Smooth muscle cell (in vitro differentiated cells): ENCODE results near the gene KIF1A. TPM values are rescaled to one million over a fixed set of nuclear protein-coding genes. Genes with fewer than 3 reads are reported as not detected.

ENCODE experiments used
- DNase-seq: peaks from one replicate; lab custom pipeline; 2025; ENCODE audit not compliant: unreplicated experiment; lab: John Stamatoyannopoulos, UW
- H2AFZ ChIP-seq: fragments of 200-600 bp; sonication (generic); 2 replicates; pipeline ENCODE4 v1.6.0; 2016; ENCODE audit warnings: antibody characterized with exemption, low read depth, mild to moderate bottlenecking
- H3F3A ChIP-seq: fragments of 200-600 bp; sonication (generic); 2 replicates; pipeline ENCODE4 v1.6.0; 2017; ENCODE audit warnings: antibody characterized with exemption, low read depth
- H3K27ac ChIP-seq: fragments of 200-600 bp; sonication (generic); 2 replicates; pipeline ENCODE4 v1.5.1; 2016; ENCODE audit warnings: low read depth, mild to moderate bottlenecking
- H3K27me3 ChIP-seq: fragments of 200-600 bp; sonication (generic); 2 replicates; pipeline ENCODE4 v1.6.1; 2016; ENCODE audit warnings: low read depth, mild to moderate bottlenecking
- H3K36me3 ChIP-seq: fragments of 200-600 bp; sonication (generic); 2 replicates; pipeline ENCODE4 v1.5.1; 2016; ENCODE audit warnings: low read depth
- H3K4me1 ChIP-seq: fragments of 200-600 bp; sonication (generic); 2 replicates; pipeline ENCODE4 v1.5.1; 2016; ENCODE audit warnings: low read depth
- H3K4me2 ChIP-seq: fragments of 200-600 bp; sonication (generic); 2 replicates; pipeline ENCODE4 v1.6.0; 2016; ENCODE audit warnings: mild to moderate bottlenecking
- H3K4me3 ChIP-seq: fragments of 200-600 bp; sonication (generic); 2 replicates; pipeline ENCODE4 v1.5.1; 2016; ENCODE audit warnings: mild to moderate bottlenecking
- H3K79me2 ChIP-seq: fragments of 200-600 bp; sonication (generic); 2 replicates; pipeline ENCODE4 v1.6.0; 2016; ENCODE audit warnings: low read depth, mild to moderate bottlenecking
- H3K9ac ChIP-seq: fragments of 200-600 bp; sonication (generic); 2 replicates; pipeline ENCODE4 v1.6.0; 2016; ENCODE audit warnings: low read depth
- H3K9me3 ChIP-seq: fragments of 200-600 bp; sonication (generic); replicated peaks from 2 replicates; pipeline ENCODE4 v1.5.1; 2016; ENCODE audit warnings: low read depth
- H4K20me1 ChIP-seq: fragments of 200-600 bp; sonication (generic); 2 replicates; pipeline ENCODE4 v1.6.0; 2016; ENCODE audit warnings: low read depth
- WGBS: methylation state at CpG from one replicate; pipeline ENCODE4 v1.1.7; 2016; ENCODE audit warnings: low lambda C conversion rate; 5-methylcytosine and 5-hydroxymethylcytosine counted together
- polyA plus RNA-seq: library from polyadenylated mRNA; unstranded; fragments of >200 nt; fragmentation: Nextera tagmentation; extraction: Ambion mirVana; gene quantifications from 2 replicates; pipeline ENCODE4 v1.2.1, GENCODE V29; 2016
- total RNA-seq: library from RNA; depleted of rRNA; stranded (reverse); fragments of >200 nt; gene quantifications from 2 replicates; pipeline ENCODE4 v1.2.3, GENCODE V29; 2014
- TF ChIP-seq, protein P1 (sequence below): fragments of 200-600 bp; sonication (generic); IDR thresholded peaks from 2 replicates; pipeline ENCODE4 v1.5.1; 2017; ENCODE audit warnings: borderline replicate concordance, mild to moderate bottlenecking, antibody characterized with exemption; ENCODE audit not compliant: insufficient read depth, poor library complexity, severe bottlenecking

Gene KIF1A
- total and polyA plus RNA-seq, 2 experiments from 2014 or later = 4.6 to 8.4 TPM

DNA sequence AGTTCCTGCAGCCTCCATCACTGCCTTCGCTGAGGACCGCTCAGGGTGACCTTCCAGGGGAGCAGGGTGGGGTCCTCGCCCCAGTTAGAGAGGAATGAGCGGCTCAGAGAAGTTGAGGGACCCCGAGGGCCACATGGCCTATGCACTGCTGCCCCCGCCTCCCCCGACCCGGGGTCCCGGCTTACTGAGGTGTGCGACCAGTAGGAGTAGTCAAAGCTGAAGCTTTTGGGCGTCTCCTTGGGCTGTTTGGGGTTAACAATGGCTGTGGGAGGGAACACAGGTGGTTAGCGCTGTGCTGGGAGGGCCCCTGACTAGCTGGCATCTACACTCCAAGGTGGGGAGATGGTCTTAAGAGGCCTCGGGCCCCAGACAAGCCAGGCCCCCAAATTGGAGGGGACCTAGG, 31.0 kb downstream of the KIF1A start:
- H4K20me1 ChIP-seq = no peaks in the 10 kb centered on the region
- H3K9ac ChIP-seq = no peak overlapping the region
- H3K4me3 ChIP-seq = no peak overlapping the region
- WGBS = 92% methylated on average over 13 of the region's 13 CpGs
- H3K79me2 ChIP-seq = no peaks in the 10 kb centered on the region
- DNase-seq = no peak
- no peak overlapping the region for H3K4me2 ChIP-seq
- TF ChIP-seq, protein P1, sequence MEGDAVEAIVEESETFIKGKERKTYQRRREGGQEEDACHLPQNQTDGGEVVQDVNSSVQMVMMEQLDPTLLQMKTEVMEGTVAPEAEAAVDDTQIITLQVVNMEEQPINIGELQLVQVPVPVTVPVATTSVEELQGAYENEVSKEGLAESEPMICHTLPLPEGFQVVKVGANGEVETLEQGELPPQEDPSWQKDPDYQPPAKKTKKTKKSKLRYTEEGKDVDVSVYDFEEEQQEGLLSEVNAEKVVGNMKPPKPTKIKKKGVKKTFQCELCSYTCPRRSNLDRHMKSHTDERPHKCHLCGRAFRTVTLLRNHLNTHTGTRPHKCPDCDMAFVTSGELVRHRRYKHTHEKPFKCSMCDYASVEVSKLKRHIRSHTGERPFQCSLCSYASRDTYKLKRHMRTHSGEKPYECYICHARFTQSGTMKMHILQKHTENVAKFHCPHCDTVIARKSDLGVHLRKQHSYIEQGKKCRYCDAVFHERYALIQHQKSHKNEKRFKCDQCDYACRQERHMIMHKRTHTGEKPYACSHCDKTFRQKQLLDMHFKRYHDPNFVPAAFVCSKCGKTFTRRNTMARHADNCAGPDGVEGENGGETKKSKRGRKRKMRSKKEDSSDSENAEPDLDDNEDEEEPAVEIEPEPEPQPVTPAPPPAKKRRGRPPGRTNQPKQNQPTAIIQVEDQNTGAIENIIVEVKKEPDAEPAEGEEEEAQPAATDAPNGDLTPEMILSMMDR = no peak
- H3K4me1 ChIP-seq = peaks cover 7% of the 10 kb centered on the region
- no peaks in the 10 kb centered on the region for H3K27me3 ChIP-seq
- no peaks in the 10 kb centered on the region for H3K36me3 ChIP-seq
- H3K27ac ChIP-seq = no peak overlapping the region
- H2AFZ ChIP-seq = no peak overlapping the region
- no peaks in the 10 kb centered on the region for H3F3A ChIP-seq
- no peaks in the 10 kb centered on the region for H3K9me3 ChIP-seq

DNA sequence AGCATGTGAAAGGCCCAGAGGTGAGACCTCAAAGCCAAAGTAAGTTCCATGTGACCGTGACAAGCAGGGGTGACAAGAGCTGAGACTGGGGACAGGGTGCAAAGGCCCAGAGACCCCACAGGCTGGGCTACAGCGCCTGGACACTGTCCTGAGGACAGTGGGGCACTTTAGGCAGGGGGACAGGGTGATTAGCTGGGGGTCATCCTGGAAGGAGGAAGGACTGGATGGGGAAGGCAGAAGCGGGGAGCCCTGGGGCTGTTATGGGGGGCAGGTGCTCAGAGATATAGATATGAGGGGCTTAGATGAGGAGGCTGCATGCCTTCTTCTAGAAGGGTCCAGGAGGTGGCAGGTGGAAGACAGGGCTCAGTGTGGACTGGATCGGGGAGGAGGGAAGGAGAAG, 31.5 kb downstream of the KIF1A start:
- Histone ChIP-seq H3K9me3 (no peaks in the 10 kb centered on the region), H3K4me1 (peaks cover 7% of the 10 kb centered on the region), H3K9ac (no peak overlapping the region), H2AFZ (no peak overlapping the region), H4K20me1 (no peaks in the 10 kb centered on the region), H3F3A (no peaks in the 10 kb centered on the region), H3K4me3 (no peak overlapping the region), H3K79me2 (no peaks in the 10 kb centered on the region), H3K36me3 (no peaks in the 10 kb centered on the region), H3K27me3 (no peaks in the 10 kb centered on the region), H3K27ac (no peak overlapping the region), H3K4me2 (no peak overlapping the region)
- 97% methylated on average over 4 of the region's 4 CpGs for WGBS
- TF ChIP-seq, protein P1 = no peak
- no peak for DNase-seq

DNA sequence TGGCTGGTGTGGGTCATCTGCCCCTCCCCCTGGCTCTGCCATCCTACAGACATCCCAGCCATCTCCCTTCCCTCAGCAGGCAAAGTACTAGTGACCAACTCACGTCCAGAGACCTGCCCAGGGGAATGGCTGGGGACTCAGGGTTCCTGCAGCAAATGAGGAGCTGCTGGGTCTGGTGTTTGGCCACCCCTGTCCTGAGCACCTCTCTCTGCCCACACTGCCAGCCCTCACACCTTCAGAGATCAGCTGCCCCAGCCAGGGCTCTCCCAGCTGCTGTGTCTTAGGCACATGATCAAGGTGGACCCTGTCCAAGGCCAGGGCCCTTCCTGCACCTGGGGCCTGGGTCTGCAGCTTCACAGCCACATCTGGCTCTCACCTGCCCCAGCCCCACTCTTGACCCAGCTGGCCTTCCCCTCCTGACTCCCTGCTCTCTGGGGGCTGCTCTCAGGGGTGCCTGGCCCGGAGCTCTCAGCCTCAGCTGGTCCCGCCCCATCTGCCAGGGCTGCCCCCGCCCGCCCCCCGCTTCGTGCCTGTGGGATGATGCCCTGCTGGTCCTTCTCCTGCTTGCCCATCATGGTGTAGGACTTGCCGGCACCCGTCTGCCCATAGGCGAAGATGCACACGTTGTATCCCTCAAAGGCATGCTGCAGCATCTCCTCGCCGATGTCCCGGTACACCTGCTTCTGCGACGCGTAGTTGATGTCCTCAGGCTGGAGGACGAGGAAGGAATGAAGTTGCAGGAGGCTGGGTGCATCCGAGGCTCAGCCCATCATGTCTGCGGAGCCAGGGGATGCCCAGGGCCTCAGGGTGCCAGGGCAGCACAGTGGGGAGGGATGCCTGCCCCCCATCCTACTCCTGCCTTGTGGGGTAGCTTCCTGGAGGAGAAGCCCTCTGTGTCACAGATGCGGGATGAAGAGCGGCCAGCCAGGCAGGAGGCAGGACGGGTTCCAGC, 32.2 kb downstream of the KIF1A start:
- no peak for DNase-seq
- Histone ChIP-seq H3K4me3 (no peak overlapping the region), H2AFZ (no peak overlapping the region), H3K27ac (no peak overlapping the region), H3K36me3 (no peaks in the 10 kb centered on the region), H3K9ac (no peak overlapping the region), H3K27me3 (no peaks in the 10 kb centered on the region), H3F3A (no peaks in the 10 kb centered on the region), H3K4me2 (no peak overlapping the region), H3K4me1 (peaks cover 7% of the 10 kb centered on the region), H3K79me2 (no peaks in the 10 kb centered on the region), H3K9me3 (no peaks in the 10 kb centered on the region), H4K20me1 (no peaks in the 10 kb centered on the region)
- 95% methylated on average over 23 of the region's 23 CpGs for WGBS
- TF ChIP-seq, protein P1 = no peak
